CD4-positive, CD25-positive, alpha-beta regulatory T cell (primary cell): ENCODE results near the gene ZNF653. TPM values are rescaled to one million over a fixed set of nuclear protein-coding genes. Genes with fewer than 3 reads are reported as not detected.
"Not testable (repeated sequence)": the region's sequence is repeated elsewhere in the genome, so short reads cannot be mapped to it uniquely, and the experiment has no call there.

Experiments
- ATAC-seq, 2 donors: fragments of 150-1000 bp; cut with Tn5 transposase; one replicate each; pipeline ENCODE4 v1.10.0; 2021; ENCODE audit warnings: low read depth in 2 of 2, moderate number of reproducible peaks in 2 of 2, moderate library complexity in 1 of 2
- DNase-seq, 3 donors: peaks; one replicate each; pipeline versions ENCODE4 v3.0.0 to v3.0.0-alpha.2; 2012 to 2022; ENCODE audit warnings: mixed read lengths in 1 of 3
- H3K27ac ChIP-seq: one replicate; pipeline ENCODE4 v1.7.0; 2013; ENCODE audit warnings: mild to moderate bottlenecking, low read length; ENCODE audit not compliant: insufficient read depth, poor library complexity, severe bottlenecking
- H3K27me3 ChIP-seq: one replicate; pipeline ENCODE4 v1.7.0; 2013; ENCODE audit warnings: low read length; ENCODE audit not compliant: control insufficient read depth, insufficient read depth
- H3K36me3 ChIP-seq: one replicate; pipeline ENCODE4 v1.7.0; 2013; ENCODE audit warnings: mild to moderate bottlenecking, low read length, moderate library complexity; ENCODE audit not compliant: control insufficient read depth, insufficient read depth
- H3K4me1 ChIP-seq: 2 replicates; pipeline ENCODE4 v1.7.0; 2013; ENCODE audit warnings: mild to moderate bottlenecking, low read length; ENCODE audit not compliant: insufficient read depth, control insufficient read depth, poor library complexity, severe bottlenecking
- H3K4me3 ChIP-seq: one replicate; pipeline ENCODE4 v1.7.0; 2013; ENCODE audit warnings: low read depth, mild to moderate bottlenecking, low read length, moderate library complexity
- H3K9me3 ChIP-seq, 2 experiments: 1 replicate in 1 of 2; 2 replicates in 1 of 2; pipeline ENCODE4 v1.7.0; 2013; ENCODE audit warnings: low read length in 2 of 2, mild to moderate bottlenecking in 1 of 2, moderate library complexity in 1 of 2; ENCODE audit not compliant: control insufficient read depth in 2 of 2
- H3K27ac Mint-ChIP-seq, 3 donors: one replicate each; pipeline ENCODE4 v1.8.0; 2020 to 2022; ENCODE audit warnings: mild to moderate bottlenecking in 3 of 3, mixed read lengths in 3 of 3, moderate library complexity in 2 of 3
- H3K27me3 Mint-ChIP-seq: one replicate; pipeline ENCODE4 v1.8.0; 2022; ENCODE audit warnings: mild to moderate bottlenecking, mixed read lengths
- H3K36me3 Mint-ChIP-seq: one replicate; pipeline ENCODE4 v1.8.0; 2020; ENCODE audit warnings: mixed read lengths
- H3K4me1 Mint-ChIP-seq, 4 donors: one replicate each; pipeline ENCODE4 v1.8.0; 2020 to 2022; ENCODE audit warnings: mixed read lengths in 4 of 4, mild to moderate bottlenecking in 1 of 4
- H3K4me3 Mint-ChIP-seq, 4 donors: one replicate each; pipeline ENCODE4 v1.8.0; 2020 to 2022; ENCODE audit warnings: mild to moderate bottlenecking in 4 of 4, mixed read lengths in 4 of 4, moderate library complexity in 3 of 4
- H3K9me3 Mint-ChIP-seq, 7 donors: one replicate each; pipeline ENCODE4 v1.8.0; 2020 to 2022; ENCODE audit warnings: mixed read lengths in 7 of 7, mild to moderate bottlenecking in 3 of 7, moderate library complexity in 2 of 7
- polyA plus RNA-seq, 4 donors: library from polyadenylated mRNA; unstranded; fragments of 300-500 nt; fragmentation: Illumina TruSeq; gene quantifications; one replicate each; pipeline ENCODE4 v1.2.3, GENCODE V29; 2021
- total RNA-seq: library from RNA; stranded (reverse); gene quantifications from one replicate; pipeline ENCODE4 v1.2.3, GENCODE V29; 2022

ZNF653 gene
- total and polyA plus RNA-seq, 5 donors from 2014 or later, result 1.3 to 12.2 (median 2.8) TPM

GRCh38 chr19:11478167-11479089 is 27.2 kb downstream of the ZNF653 start:
- Mint-ChIP-seq H3K27me3 (peaks cover 52% of the 10 kb centered on the region), H3K27ac (no peak overlapping the region), H3K9me3 (peaks cover 0 to 5% (median 0%) of the 10 kb centered on the region in 7 donors)

GRCh38 chr19:11475861-11476260 is 29.8 kb downstream of the ZNF653 start:
- Histone ChIP-seq H3K9me3 (no peaks in the 10 kb centered on the region), H3K36me3 (no peaks in the 10 kb centered on the region), H3K4me3 (no peak overlapping the region), H3K27ac (no peak overlapping the region), H3K27me3 (no peaks in the 10 kb centered on the region), H3K4me1 (peaks cover 16% of the 10 kb centered on the region)
- Mint-ChIP-seq H3K4me3 (no peak overlapping the region), H3K9me3 (peaks cover 0 to 4% (median 0%) of the 10 kb centered on the region in 7 donors), H3K27me3 (peaks cover 31% of the 10 kb centered on the region), H3K36me3 (no peaks in the 10 kb centered on the region), H3K4me1 (peaks cover 0 to 8% (median 0%) of the 10 kb centered on the region in 4 donors), H3K27ac (no peak overlapping the region)
- ATAC-seq (no peak), DNase-seq (no peak)

More at GRCh38 chr19:11478167-11479089, 27.2 kb downstream of the ZNF653 start:
- Mint-ChIP-seq H3K4me3 (peak overlapping the region in 3 of 4 donors; percentile 24 to 56 (median 32)), H3K36me3 (no peaks in the 10 kb centered on the region), H3K4me1 (peaks cover 0 to 24% (median 13%) of the 10 kb centered on the region in 4 donors)
- H3K9me3 ChIP-seq, result no peaks in the 10 kb centered on the region
- ATAC-seq, result no peak
- no peaks in the 10 kb centered on the region for H3K27me3 ChIP-seq
- DNase-seq, result no peak
- H3K4me1 ChIP-seq, result peaks cover 40% of the 10 kb centered on the region
- no peaks in the 10 kb centered on the region for H3K36me3 ChIP-seq
- no peak overlapping the region for H3K27ac ChIP-seq
- H3K4me3 ChIP-seq, result no peak overlapping the region

DNA sequence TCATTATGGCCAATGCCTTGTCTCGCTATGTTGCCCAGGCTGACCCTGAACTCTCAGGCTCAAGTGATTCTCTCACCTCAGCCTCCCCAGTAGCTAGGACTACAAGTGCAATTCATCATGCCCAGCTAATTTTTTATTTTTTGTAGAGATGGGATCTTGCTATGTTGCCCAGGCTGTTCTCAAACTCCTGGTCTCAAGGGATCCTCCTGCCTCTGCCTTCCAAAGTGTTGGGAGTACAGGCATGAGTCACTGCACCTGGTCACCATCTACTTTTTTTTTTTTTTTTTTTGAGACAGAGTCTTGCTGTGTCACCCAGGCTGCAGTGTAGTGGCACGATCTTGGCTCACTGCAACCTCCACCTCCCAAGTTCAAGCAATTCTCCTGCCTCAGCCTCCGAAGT is 30.3 kb downstream of the ZNF653 start:
- not testable (repeated sequence) for H3K4me3 Mint-ChIP-seq, H3K9me3 Mint-ChIP-seq, ATAC-seq, H3K36me3 Mint-ChIP-seq, H3K9me3 ChIP-seq, DNase-seq, H3K4me3 ChIP-seq, H3K27ac Mint-ChIP-seq, H3K36me3 ChIP-seq, H3K27me3 ChIP-seq, H3K4me1 Mint-ChIP-seq, H3K27ac ChIP-seq
- peaks cover 31% of the 10 kb centered on the region for H3K27me3 Mint-ChIP-seq
- H3K4me1 ChIP-seq, result peaks cover 12% of the 10 kb centered on the region

DNA sequence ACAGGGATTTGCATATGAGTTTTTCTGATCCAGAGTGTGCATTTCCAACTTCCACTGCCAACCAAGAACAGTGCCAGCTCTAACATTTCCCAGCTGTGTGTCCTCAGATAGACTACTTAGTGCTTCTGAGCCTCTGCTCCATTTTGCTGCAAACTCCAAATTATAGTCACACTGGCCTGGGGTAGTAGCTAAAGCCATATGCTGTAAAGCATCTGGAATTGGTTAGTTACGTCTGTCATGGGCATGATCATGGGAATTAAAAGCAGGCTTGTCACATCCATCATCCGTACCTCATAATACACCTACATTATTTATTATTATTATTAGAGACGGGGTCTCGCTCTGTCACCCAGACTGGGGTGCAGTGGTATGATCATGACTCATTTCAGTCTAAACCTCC is 31.9 kb downstream of the ZNF653 start:
- Mint-ChIP-seq H3K4me3 (no peak overlapping the region), H3K9me3 (peaks cover 0 to 2% (median 0%) of the 10 kb centered on the region in 7 donors), H3K27me3 (peaks cover 24% of the 10 kb centered on the region), H3K4me1 (peaks cover 0 to 3% (median 0%) of the 10 kb centered on the region in 4 donors), H3K27ac (no peak overlapping the region), H3K36me3 (no peaks in the 10 kb centered on the region)
- Histone ChIP-seq H3K27me3 (no peaks in the 10 kb centered on the region), H3K9me3 (no peaks in the 10 kb centered on the region), H3K4me3 (no peak overlapping the region), H3K36me3 (no peaks in the 10 kb centered on the region), H3K4me1 (no peaks in the 10 kb centered on the region), H3K27ac (no peak overlapping the region)
- ATAC-seq, result no peak
- no peak for DNase-seq

- H3K4me3 ChIP-seq, result not testable (repeated sequence)
These were observed 37.3 kb downstream of the ZNF653 start for GRCh38 chr19:11468266-11468845.

DNA sequence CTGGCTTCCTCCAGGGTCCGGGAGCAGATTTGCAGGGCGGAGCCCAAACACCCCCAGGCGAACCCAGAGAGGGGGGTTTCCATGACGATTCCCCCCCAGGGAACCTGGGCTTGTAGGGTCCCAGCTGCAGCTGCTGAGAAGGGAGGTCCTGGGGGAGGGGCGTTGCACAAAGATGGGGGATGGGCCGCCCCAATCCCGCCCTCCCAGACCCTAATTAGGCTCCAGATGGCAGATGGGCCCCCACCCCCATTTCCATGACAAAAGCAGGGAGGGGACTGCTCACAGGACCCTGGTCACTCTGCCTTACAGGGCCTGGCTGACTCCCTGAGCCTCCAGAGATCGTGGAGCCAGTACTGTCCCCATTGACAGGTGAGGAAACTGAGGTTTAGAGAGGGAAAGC is 40.0 kb downstream of the ZNF653 start:
- Histone ChIP-seq H3K27ac (no peak overlapping the region), H3K9me3 (no peaks in the 10 kb centered on the region), H3K4me3 (no peak overlapping the region), H3K36me3 (no peaks in the 10 kb centered on the region), H3K4me1 (no peaks in the 10 kb centered on the region), H3K27me3 (no peaks in the 10 kb centered on the region)
- Mint-ChIP-seq H3K9me3 (no peaks in the 10 kb centered on the region), H3K4me3 (no peak overlapping the region), H3K4me1 (peaks cover 0 to 4% (median 1%) of the 10 kb centered on the region in 4 donors), H3K27me3 (peaks cover 6% of the 10 kb centered on the region), H3K27ac (no peak overlapping the region), H3K36me3 (no peaks in the 10 kb centered on the region)
- ATAC-seq (no peak), DNase-seq (no peak)

More at GRCh38 chr19:11468266-11468845, 37.3 kb downstream of the ZNF653 start:
- H3K4me1 Mint-ChIP-seq, H3K9me3 ChIP-seq, H3K27me3 Mint-ChIP-seq, H3K36me3 Mint-ChIP-seq, H3K27ac ChIP-seq, DNase-seq, H3K27ac Mint-ChIP-seq, H3K27me3 ChIP-seq, H3K4me3 Mint-ChIP-seq, H3K4me1 ChIP-seq, H3K9me3 Mint-ChIP-seq, H3K36me3 ChIP-seq, ATAC-seq: not testable (repeated sequence)

DNA sequence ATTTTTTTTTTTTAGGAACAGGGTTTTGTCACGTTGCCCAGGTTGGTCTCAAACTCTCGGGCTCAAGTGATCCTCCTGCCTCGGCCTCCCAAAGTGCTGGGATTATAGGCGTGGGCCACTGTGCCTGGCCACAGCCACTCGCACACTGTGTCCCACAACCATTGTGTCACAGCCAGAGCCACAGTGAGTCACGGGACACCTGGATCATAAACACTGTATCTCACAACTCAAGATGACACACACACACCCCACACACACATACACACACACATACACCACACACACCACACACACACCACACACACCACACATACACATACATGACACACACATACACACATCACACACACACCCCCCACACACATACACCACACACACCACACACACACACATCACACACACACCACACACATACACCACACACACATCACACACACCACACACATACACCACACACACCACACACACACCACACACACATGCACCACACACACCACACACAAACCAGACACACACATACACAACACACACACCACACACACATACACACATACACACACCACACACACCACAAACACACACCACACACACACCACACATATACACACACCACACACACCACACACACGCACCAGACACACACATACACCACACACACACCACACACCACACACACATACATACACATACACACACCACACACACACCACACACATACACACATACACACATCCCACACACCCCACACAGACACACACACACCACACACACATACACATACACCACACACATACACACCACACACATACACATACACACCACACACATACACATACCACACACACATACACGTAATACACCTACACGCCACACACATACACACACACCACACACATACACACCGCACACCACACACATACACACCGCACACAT is 41.0 kb downstream of the ZNF653 start:
- no peaks in the 10 kb centered on the region for H3K36me3 Mint-ChIP-seq
- H3K4me1 Mint-ChIP-seq, result peaks cover 0 to 4% (median 1%) of the 10 kb centered on the region in 4 donors
- Histone ChIP-seq H3K36me3 (no peaks in the 10 kb centered on the region), H3K4me3 (no peak overlapping the region), H3K27ac (no peak overlapping the region), H3K4me1 (no peaks in the 10 kb centered on the region), H3K27me3 (no peaks in the 10 kb centered on the region), H3K9me3 (no peaks in the 10 kb centered on the region)
- H3K27ac Mint-ChIP-seq, result no peak overlapping the region
- DNase-seq (no peak), ATAC-seq (no peak)
- H3K4me3 Mint-ChIP-seq, result no peak overlapping the region
- peaks cover 11% of the 10 kb centered on the region for H3K27me3 Mint-ChIP-seq
- no peaks in the 10 kb centered on the region for H3K9me3 Mint-ChIP-seq
